SK-N-SH (cell line): ENCODE results near the gene FPR1. TPM values are rescaled to one million over a fixed set of nuclear protein-coding genes. Genes with fewer than 3 reads are reported as not detected.
A peak's percentile ranks its signal among the peaks of the same experiment; 100 is the strongest.

Experiments used
- CTCF ChIA-PET: fragments of 300-600, 350-600 bp; formaldehyde crosslinking; extraction: SDS; loops from one replicate; lab custom pipeline; 2021; lab: Yijun Ruan, JAX
- POLR2A ChIA-PET: fragments of 350-600 bp; sonication (Branson Sonifier 250); formaldehyde crosslinking; extraction: SDS; loops from one replicate; lab custom pipeline; 2020; ENCODE audit warnings: antibody characterized with exemption, inconsistent platforms; lab: Yijun Ruan, JAX
- DNase-seq: peaks from one replicate; pipeline ENCODE4 v3.0.0; 2012
- H2AFZ ChIP-seq: fragments of 200-600 bp; sonication (generic); 2 replicates; pipeline ENCODE4 v1.8.1; 2016; ENCODE audit warnings: antibody characterized with exemption, mild to moderate bottlenecking, low read depth
- H3F3A ChIP-seq: fragments of 200-600 bp; sonication (generic); replicated peaks from 2 replicates; pipeline ENCODE3; 2016; ENCODE audit warnings: antibody characterized with exemption, mild to moderate bottlenecking; ENCODE audit not compliant: insufficient read depth
- H3K27ac ChIP-seq, 2 experiments: fragments of 200-500 bp in 1 of 2; fragments of 200-600 bp in 1 of 2; sonication (Bioruptor generic) in 1 of 2; sonication (generic), shearing (Covaris generic) in 1 of 2; 2 replicates each; pipeline versions ENCODE4 v1.5.1 to v1.6.1; 2014 to 2016; ENCODE audit warnings: low read depth in 2 of 2, inconsistent platforms in 1 of 2, low read length in 1 of 2, mild to moderate bottlenecking in 1 of 2, mixed read lengths in 1 of 2
- H3K27me3 ChIP-seq: fragments of 200-600 bp; sonication (generic), shearing (Covaris generic); 2 replicates; pipeline ENCODE4 v1.6.1; 2016; ENCODE audit warnings: mixed run types; ENCODE audit not compliant: insufficient read depth
- H3K36me3 ChIP-seq, 2 experiments: fragments of 200-500 bp in 1 of 2; fragments of 200-600 bp in 1 of 2; sonication (Bioruptor generic) in 1 of 2; sonication (generic) in 1 of 2; replicated peaks in 1 of 2; 2 replicates each; pipeline versions ENCODE3 to v1.5.1; 2014 to 2016; ENCODE audit warnings: low read length in 1 of 2, mild to moderate bottlenecking in 1 of 2; ENCODE audit not compliant: insufficient read depth in 2 of 2, control insufficient read depth in 1 of 2
- H3K4me1 ChIP-seq, 2 experiments: fragments of 200-500 bp in 1 of 2; fragments of 200-600 bp in 1 of 2; sonication (Bioruptor generic) in 1 of 2; sonication (generic), shearing (Covaris generic) in 1 of 2; 2 replicates each; pipeline versions ENCODE4 v1.5.1 to v1.6.1; 2014 to 2016; ENCODE audit warnings: low read depth in 1 of 2, low read length in 1 of 2, mixed run types in 1 of 2; ENCODE audit not compliant: insufficient read depth in 2 of 2, control insufficient read depth in 1 of 2
- H3K4me2 ChIP-seq: fragments of 200-600 bp; sonication (generic), shearing (Covaris generic); 2 replicates; pipeline ENCODE4 v1.6.1; 2017; ENCODE audit warnings: mixed run types
- H3K4me3 ChIP-seq, 2 experiments: fragments of 200-500 bp in 1 of 2; fragments of 200-600 bp in 1 of 2; sonication (Bioruptor generic) in 1 of 2; sonication (generic), shearing (Covaris generic) in 1 of 2; 2 replicates each; pipeline versions ENCODE4 v1.5.1 to v1.8.1; 2014 to 2016; ENCODE audit warnings: low read depth in 2 of 2, inconsistent platforms in 1 of 2, low read length in 1 of 2, mild to moderate bottlenecking in 1 of 2, mixed read lengths in 1 of 2, moderate library complexity in 1 of 2
- H3K79me2 ChIP-seq: fragments of 200-600 bp; sonication (generic); 2 replicates; pipeline ENCODE4 v1.8.1; 2017; ENCODE audit warnings: mild to moderate bottlenecking; ENCODE audit not compliant: insufficient read depth
- H3K9ac ChIP-seq: fragments of 200-600 bp; sonication (generic); 2 replicates; pipeline ENCODE4 v1.6.1; 2017; ENCODE audit warnings: mixed run types
- H3K9me2 ChIP-seq: fragments of 200-600 bp; sonication (generic); 2 replicates; pipeline ENCODE4 v1.6.1; 2017; ENCODE audit warnings: mixed run types
- H3K9me3 ChIP-seq: fragments of 200-600 bp; sonication (generic); 2 replicates; pipeline ENCODE4 v1.6.1; 2017; ENCODE audit warnings: mixed run types, mild to moderate bottlenecking, moderate library complexity
- H4K20me1 ChIP-seq: fragments of 200-600 bp; sonication (generic); 2 replicates; pipeline ENCODE4 v1.6.1; 2017; ENCODE audit warnings: mild to moderate bottlenecking, mixed run types; ENCODE audit not compliant: insufficient read depth
- CHD2 ChIP-seq: fragments of 150-350 bp; IDR thresholded peaks from 2 replicates; pipeline ENCODE4 v1.6.1; 2018; ENCODE audit warnings: low read length; ENCODE audit not compliant: partially characterized antibody
- EP300 ChIP-seq, 2 experiments: IDR thresholded peaks; 2 replicates each; pipeline versions ENCODE4 v1.4.0 to v1.6.1; 2012; ENCODE audit warnings: borderline replicate concordance in 1 of 2, low read depth in 1 of 2, low read length in 1 of 2
- EZH2phosphoT487 ChIP-seq: fragments of 200-600 bp; sonication (generic); IDR thresholded peaks from 2 replicates; pipeline ENCODE4 v1.6.1; 2017; ENCODE audit warnings: low read depth, mixed run types, mild to moderate bottlenecking, antibody characterized with exemption, moderate library complexity, borderline replicate concordance
- FOSL2 ChIP-seq: IDR thresholded peaks from 2 replicates; pipeline ENCODE4 v1.4.0; 2012; ENCODE audit warnings: low read depth, mild to moderate bottlenecking, moderate library complexity, borderline replicate concordance
- FOXJ3 ChIP-seq: sonication (generic); formaldehyde crosslinking; IDR thresholded peaks from 2 replicates; pipeline ENCODE4 v1.5.1; 2020; ENCODE audit warnings: mild to moderate bottlenecking, missing genetic modification reagents
- FOXM1 ChIP-seq: IDR thresholded peaks from 2 replicates; pipeline ENCODE4 v1.4.0; 2012; ENCODE audit warnings: low read depth, mild to moderate bottlenecking
- GABPA ChIP-seq: IDR thresholded peaks from 2 replicates; pipeline ENCODE4 v1.4.0; 2012; ENCODE audit warnings: low read depth, mild to moderate bottlenecking
- GATA2 ChIP-seq: sonication (generic); formaldehyde crosslinking; IDR thresholded peaks from 2 replicates; pipeline ENCODE4 v1.5.0; 2020; ENCODE audit warnings: mild to moderate bottlenecking, missing genetic modification reagents
- JUND ChIP-seq: IDR thresholded peaks from 2 replicates; pipeline ENCODE4 v1.4.0; 2012
- MEF2A ChIP-seq: IDR thresholded peaks from 2 replicates; pipeline ENCODE4 v1.4.0; 2012; ENCODE audit warnings: low read depth, borderline replicate concordance
- NRF1 ChIP-seq: IDR thresholded peaks from 2 replicates; pipeline ENCODE4 v1.6.1; 2012; ENCODE audit warnings: low read depth, mild to moderate bottlenecking, low read length
- POLR2AphosphoS5 ChIP-seq: IDR thresholded peaks from 2 replicates; pipeline ENCODE4 v1.6.1; 2012; ENCODE audit warnings: low read depth, low read length
- RAD21 ChIP-seq: IDR thresholded peaks from 2 replicates; pipeline ENCODE4 v1.6.1; 2012; ENCODE audit warnings: mild to moderate bottlenecking, low read length
- RFX5 ChIP-seq: IDR thresholded peaks from 2 replicates; pipeline ENCODE4 v1.6.1; 2012; ENCODE audit warnings: mild to moderate bottlenecking, improper control_type of control experiment, low read length
- RXRA ChIP-seq: IDR thresholded peaks from 2 replicates; pipeline ENCODE4 v1.4.0; 2012; ENCODE audit warnings: low read depth, mild to moderate bottlenecking, borderline replicate concordance
- SIN3A ChIP-seq: IDR thresholded peaks from 2 replicates; pipeline ENCODE4 v1.6.1; 2012; ENCODE audit warnings: low read depth, mild to moderate bottlenecking, low read length, moderate library complexity, borderline replicate concordance
- SMC3 ChIP-seq: IDR thresholded peaks from 2 replicates; pipeline ENCODE4 v1.6.1; 2012; ENCODE audit warnings: low read depth, low read length, improper control_type of control experiment
- TAF1 ChIP-seq: IDR thresholded peaks from 2 replicates; pipeline ENCODE4 v1.6.1; 2012; ENCODE audit warnings: low read depth, mild to moderate bottlenecking, low read length, moderate library complexity, borderline replicate concordance
- TCF12 ChIP-seq: IDR thresholded peaks from 2 replicates; pipeline ENCODE4 v1.4.0; 2012
- TEAD4 ChIP-seq: IDR thresholded peaks from 2 replicates; pipeline ENCODE4 v1.4.0; 2012; ENCODE audit warnings: mild to moderate bottlenecking, borderline replicate concordance; ENCODE audit not compliant: insufficient read depth
- YY1 ChIP-seq: IDR thresholded peaks from 2 replicates; pipeline ENCODE4 v1.4.0; 2012; ENCODE audit warnings: low read depth, mild to moderate bottlenecking
- WGBS: methylation state at CpG from one replicate; pipeline ENCODE4 v1.1.6; 2017; ENCODE audit warnings: low lambda C conversion rate; 5-methylcytosine and 5-hydroxymethylcytosine counted together
- polyA plus RNA-seq, 3 experiments: library from polyadenylated mRNA; depleted of rRNA; stranded (reverse); fragments of >200 nt; gene quantifications; 2 replicates each; pipeline ENCODE4 v1.2.3, GENCODE V29; 2012
- TF ChIP-seq, protein P1 (sequence below): IDR thresholded peaks from 2 replicates; pipeline ENCODE4 v1.6.1; 2012; ENCODE audit warnings: mild to moderate bottlenecking, low read depth, low read length, moderate library complexity
- TF ChIP-seq, protein P2 (sequence below): IDR thresholded peaks from 2 replicates; pipeline ENCODE4 v1.4.0; 2012; ENCODE audit warnings: low read depth, borderline replicate concordance
- TF ChIP-seq, protein P3 (sequence below): IDR thresholded peaks from 2 replicates; pipeline ENCODE4 v1.4.0; 2012; ENCODE audit warnings: low read depth
- TF ChIP-seq, protein P4 (sequence below): fragments of 150-350 bp; IDR thresholded peaks from 2 replicates; pipeline ENCODE4 v1.6.1; 2016; ENCODE audit warnings: mild to moderate bottlenecking, low read depth, low read length

The FPR1 gene
- polyA plus RNA-seq, 1 of the 3 experiments (the other 2 are of a cell fraction): not detected

DNA sequence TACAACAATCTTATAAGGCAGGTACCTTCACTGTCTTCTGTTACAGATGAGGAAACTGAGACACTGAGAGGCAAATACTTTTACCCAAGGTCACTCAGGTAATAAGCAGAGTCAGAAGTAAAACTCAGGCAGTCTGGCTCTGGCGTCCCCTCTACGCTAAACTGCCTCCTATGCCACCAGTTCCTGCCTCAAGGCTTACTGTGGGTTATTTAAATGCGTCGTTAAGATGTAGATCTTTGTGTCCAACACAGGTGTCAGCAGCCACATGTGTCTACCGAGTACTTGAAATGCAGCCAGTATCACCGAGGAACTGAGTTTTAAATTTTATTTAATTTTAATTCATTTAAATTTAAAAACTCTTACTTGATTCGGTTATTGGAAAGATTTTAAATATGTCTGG is 29.8 kb downstream of the FPR1 start:
- peaks cover 81% of the 10 kb centered on the region for H3K27me3 ChIP-seq
- no peak overlapping the region for H3K4me2 ChIP-seq
- DNase-seq: no peak
- CTCF ChIA-PET: no interaction called here
- no peaks in the 10 kb centered on the region for H3K36me3 ChIP-seq
- H3K9ac ChIP-seq: no peak overlapping the region
- H3F3A ChIP-seq: peaks cover 9% of the 10 kb centered on the region
- H4K20me1 ChIP-seq: no peaks in the 10 kb centered on the region
- no peaks in the 10 kb centered on the region for H3K4me1 ChIP-seq
- no peaks in the 10 kb centered on the region for H3K79me2 ChIP-seq
- POLR2A ChIA-PET: no interaction called here
- no peak overlapping the region for H2AFZ ChIP-seq
- H3K4me3 ChIP-seq: no peak overlapping the region
- H3K27ac ChIP-seq: no peak overlapping the region
- TF ChIP-seq TAF1: no peak
- TF ChIP-seq EZH2phosphoT487: no peak
- no peak for TF ChIP-seq SIN3A
- TF ChIP-seq RAD21: no peak
- TF ChIP-seq TEAD4: no peak
- TF ChIP-seq, protein P1, sequence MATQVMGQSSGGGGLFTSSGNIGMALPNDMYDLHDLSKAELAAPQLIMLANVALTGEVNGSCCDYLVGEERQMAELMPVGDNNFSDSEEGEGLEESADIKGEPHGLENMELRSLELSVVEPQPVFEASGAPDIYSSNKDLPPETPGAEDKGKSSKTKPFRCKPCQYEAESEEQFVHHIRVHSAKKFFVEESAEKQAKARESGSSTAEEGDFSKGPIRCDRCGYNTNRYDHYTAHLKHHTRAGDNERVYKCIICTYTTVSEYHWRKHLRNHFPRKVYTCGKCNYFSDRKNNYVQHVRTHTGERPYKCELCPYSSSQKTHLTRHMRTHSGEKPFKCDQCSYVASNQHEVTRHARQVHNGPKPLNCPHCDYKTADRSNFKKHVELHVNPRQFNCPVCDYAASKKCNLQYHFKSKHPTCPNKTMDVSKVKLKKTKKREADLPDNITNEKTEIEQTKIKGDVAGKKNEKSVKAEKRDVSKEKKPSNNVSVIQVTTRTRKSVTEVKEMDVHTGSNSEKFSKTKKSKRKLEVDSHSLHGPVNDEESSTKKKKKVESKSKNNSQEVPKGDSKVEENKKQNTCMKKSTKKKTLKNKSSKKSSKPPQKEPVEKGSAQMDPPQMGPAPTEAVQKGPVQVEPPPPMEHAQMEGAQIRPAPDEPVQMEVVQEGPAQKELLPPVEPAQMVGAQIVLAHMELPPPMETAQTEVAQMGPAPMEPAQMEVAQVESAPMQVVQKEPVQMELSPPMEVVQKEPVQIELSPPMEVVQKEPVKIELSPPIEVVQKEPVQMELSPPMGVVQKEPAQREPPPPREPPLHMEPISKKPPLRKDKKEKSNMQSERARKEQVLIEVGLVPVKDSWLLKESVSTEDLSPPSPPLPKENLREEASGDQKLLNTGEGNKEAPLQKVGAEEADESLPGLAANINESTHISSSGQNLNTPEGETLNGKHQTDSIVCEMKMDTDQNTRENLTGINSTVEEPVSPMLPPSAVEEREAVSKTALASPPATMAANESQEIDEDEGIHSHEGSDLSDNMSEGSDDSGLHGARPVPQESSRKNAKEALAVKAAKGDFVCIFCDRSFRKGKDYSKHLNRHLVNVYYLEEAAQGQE: no peak
- TF ChIP-seq YY1: no peak
- TF ChIP-seq JUND: no peak
- no peak for TF ChIP-seq EP300 (IDR thresholded peaks at IDR 0.05; ENCODE audit: borderline replicate concordance in 1 of 2, low read depth in 1 of 2, low read length in 1 of 2)
- TF ChIP-seq RFX5: no peak
- TF ChIP-seq FOSL2: no peak
- TF ChIP-seq, all 33 proteins: peak for 0
- no peaks in the 10 kb centered on the region for H3K9me3 ChIP-seq
- WGBS: 8% methylated on average over 7 of the region's 7 CpGs
- no peaks in the 10 kb centered on the region for H3K9me2 ChIP-seq

DNA sequence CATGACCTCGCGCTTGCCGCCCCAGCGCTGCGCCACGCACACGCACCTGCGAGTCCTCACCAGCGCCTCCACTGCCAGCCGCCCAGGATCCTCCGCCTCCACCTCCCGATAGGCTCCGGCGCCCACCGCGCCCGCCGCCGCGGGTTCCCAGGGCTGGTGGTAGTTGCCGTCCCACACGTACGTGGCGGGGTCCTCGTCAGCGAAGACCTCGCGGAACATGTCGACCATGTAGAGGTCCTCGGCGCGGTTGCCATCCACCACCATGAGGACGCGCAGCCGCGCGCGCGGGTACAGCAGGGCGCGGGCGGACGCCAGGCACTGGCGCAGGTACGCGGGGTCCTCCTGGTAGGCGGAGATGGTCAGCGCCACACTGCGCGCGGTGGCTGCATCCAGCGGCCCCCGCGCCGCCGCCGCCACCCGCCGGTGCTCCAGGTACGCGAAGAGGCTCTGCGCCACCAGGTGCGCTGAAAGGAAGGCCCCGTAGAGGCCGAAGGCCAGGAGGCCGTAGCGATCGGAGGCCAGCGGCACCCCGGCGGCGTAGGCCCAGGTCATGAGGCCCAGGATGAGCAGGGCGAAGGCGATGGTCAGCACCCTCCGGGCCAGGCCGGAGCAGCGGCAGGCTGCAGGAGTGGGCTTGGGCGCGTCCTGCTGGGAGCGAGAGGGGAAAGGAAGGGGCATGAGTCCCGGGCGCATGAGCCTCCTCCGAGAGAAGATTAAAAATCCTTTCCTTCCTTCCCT is 32.3 kb downstream of the FPR1 start:
- CTCF ChIA-PET: no interaction called here
- H3K4me2 ChIP-seq: peak overlapping the region; percentile 66
- no peak for TF ChIP-seq POLR2AphosphoS5
- TF ChIP-seq MEF2A: no peak
- no peak for TF ChIP-seq FOXM1
- no peak for TF ChIP-seq GATA2 (CRISPR knock-in tag)
- TF ChIP-seq NRF1: no peak
- TF ChIP-seq GABPA: no peak
- no peak for TF ChIP-seq CHD2
- no peak for TF ChIP-seq TAF1
- TF ChIP-seq, protein P2, sequence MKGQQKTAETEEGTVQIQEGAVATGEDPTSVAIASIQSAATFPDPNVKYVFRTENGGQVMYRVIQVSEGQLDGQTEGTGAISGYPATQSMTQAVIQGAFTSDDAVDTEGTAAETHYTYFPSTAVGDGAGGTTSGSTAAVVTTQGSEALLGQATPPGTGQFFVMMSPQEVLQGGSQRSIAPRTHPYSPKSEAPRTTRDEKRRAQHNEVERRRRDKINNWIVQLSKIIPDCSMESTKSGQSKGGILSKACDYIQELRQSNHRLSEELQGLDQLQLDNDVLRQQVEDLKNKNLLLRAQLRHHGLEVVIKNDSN: no peak
- TF ChIP-seq EP300 (IDR thresholded peaks at IDR 0.05; ENCODE audit: borderline replicate concordance in 1 of 2, low read depth in 1 of 2, low read length in 1 of 2): no peak
- TF ChIP-seq FOXJ3 (CRISPR knock-in tag): no peak
- TF ChIP-seq TCF12: no peak
- no peak for TF ChIP-seq RXRA
- TF ChIP-seq TEAD4: no peak
- TF ChIP-seq, protein P3, sequence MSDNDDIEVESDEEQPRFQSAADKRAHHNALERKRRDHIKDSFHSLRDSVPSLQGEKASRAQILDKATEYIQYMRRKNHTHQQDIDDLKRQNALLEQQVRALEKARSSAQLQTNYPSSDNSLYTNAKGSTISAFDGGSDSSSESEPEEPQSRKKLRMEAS: no peak
- TF ChIP-seq, protein P4, sequence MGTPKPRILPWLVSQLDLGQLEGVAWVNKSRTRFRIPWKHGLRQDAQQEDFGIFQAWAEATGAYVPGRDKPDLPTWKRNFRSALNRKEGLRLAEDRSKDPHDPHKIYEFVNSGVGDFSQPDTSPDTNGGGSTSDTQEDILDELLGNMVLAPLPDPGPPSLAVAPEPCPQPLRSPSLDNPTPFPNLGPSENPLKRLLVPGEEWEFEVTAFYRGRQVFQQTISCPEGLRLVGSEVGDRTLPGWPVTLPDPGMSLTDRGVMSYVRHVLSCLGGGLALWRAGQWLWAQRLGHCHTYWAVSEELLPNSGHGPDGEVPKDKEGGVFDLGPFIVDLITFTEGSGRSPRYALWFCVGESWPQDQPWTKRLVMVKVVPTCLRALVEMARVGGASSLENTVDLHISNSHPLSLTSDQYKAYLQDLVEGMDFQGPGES: no peak
- no peak for TF ChIP-seq SMC3

More for the DNA sequence above, 32.3 kb downstream of the FPR1 start:
- Histone ChIP-seq H3K36me3 (no peaks in the 10 kb centered on the region), H3F3A (peaks cover 6% of the 10 kb centered on the region), H3K4me3 (no peak overlapping the region), H3K9me3 (no peaks in the 10 kb centered on the region), H2AFZ (no peak overlapping the region), H3K27me3 (peaks cover 77% of the 10 kb centered on the region), H3K9ac (no peak overlapping the region), H3K79me2 (no peaks in the 10 kb centered on the region), H3K4me1 (no peaks in the 10 kb centered on the region), H3K9me2 (no peaks in the 10 kb centered on the region), H4K20me1 (no peaks in the 10 kb centered on the region), H3K27ac (no peak overlapping the region)
- WGBS: 33% methylated on average over 22 of the region's 83 CpGs
- POLR2A ChIA-PET: no interaction called here
- DNase-seq: no peak
